GM19467 (cell line): ENCODE results near the gene TMBIM4.
"Not testable (repeated sequence)": the region's sequence is repeated elsewhere in the genome, so short reads cannot be mapped to it uniquely, and the experiment has no call there.

Experiments used
- ATAC-seq: cut with Tn5 transposase; IDR thresholded peaks from one replicate; pipeline ENCODE4 v1.9.1; 2021; ENCODE audit warnings: mild to moderate bottlenecking, moderate library complexity; ENCODE audit not compliant: unreplicated experiment

TMBIM4 gene

DNA sequence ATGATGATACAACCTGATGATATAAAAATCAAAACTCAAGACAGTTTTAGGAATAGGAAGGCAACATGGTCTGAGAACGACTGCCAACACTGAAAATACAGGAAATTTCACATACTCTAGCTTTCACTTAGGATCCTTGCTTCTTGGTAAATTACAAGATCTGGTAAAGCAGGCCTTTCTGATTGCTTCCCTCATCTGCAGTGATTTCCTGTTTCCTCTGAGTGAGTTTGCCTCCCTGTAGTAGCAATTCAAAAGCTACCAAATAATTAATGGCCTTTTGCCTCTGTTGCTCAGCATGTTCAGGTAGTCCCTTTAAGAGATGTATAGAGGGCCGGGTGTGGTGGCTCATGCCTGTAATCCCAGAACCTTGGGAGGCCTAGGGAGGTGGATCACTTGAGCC lies 17.2 kb upstream of the TMBIM4 start:
- no peak for ATAC-seq

DNA sequence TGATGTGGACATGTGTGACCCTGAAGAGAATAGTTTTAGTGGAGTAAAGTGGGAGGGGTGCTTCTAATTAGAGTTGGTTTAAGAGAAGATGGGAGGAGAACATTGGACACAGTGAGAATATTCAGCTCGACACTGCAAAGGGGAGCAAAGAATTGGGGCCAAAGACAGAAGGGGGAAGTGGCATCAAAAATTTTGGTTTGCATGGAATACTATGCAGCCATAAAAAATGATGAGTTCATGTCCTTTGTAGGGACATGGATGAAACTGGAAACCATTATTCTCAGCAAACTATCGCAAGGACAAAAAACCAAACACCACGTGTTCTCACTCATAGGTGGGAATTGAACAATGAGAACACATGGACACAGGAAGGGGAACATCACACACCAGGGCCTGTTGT lies 15.0 kb upstream of the TMBIM4 start:
- not testable (repeated sequence) for ATAC-seq

DNA sequence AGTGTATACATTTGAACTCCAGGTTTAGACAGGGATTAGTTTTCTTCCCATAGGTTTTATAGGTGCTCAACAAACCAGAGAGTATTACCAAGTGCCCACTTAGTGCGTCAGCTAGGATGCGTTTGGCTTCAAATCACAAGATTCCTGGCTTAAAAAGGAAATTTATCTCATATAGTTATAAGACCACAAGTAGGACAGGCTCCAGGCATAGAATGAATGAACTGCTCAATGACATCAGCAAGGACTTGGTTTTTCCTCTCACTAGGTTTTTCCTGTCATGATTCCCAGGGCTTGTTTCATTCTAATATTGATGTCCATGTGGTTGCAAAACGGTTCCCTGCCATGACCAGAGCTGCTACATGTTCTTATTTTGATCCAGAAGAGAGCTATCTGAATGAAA lies 13.2 kb upstream of the TMBIM4 start:
- ATAC-seq: no peak

DNA sequence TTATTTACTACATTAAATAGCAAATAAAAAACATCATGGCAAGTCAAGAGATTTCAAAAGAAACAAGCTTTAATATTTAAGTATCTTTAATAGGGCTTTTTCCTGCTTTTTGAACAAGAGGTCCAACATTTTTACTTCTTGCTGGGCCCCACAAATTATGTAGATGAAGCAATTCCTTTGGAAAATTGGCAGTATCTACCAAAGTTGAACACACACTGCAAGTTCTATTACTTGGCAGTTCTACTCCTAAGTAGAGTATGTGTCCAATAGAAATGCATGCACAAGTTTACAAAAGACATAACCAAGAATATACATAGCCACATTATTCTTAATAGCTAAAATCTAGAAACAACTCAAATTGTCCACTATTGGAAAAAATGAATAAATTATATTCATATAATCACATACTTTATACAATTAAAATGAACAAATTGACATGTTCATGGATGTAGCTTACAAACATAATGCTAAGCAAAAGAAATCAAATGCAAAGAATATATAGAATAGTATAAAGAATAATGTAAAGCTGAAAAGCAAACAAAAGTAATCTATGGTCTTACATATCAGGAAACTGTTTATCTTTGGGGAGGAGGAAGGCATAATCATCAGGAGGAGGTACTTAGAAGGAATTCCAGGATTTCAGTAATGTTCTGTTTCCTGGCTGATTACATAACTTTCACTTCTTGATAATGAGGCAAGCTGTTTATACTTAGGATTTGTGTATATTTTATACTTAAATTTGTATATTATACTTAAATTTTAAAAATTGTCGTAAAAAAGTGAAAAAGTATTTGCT lies 6.5 kb upstream of the TMBIM4 start:
- ATAC-seq: no peak

DNA sequence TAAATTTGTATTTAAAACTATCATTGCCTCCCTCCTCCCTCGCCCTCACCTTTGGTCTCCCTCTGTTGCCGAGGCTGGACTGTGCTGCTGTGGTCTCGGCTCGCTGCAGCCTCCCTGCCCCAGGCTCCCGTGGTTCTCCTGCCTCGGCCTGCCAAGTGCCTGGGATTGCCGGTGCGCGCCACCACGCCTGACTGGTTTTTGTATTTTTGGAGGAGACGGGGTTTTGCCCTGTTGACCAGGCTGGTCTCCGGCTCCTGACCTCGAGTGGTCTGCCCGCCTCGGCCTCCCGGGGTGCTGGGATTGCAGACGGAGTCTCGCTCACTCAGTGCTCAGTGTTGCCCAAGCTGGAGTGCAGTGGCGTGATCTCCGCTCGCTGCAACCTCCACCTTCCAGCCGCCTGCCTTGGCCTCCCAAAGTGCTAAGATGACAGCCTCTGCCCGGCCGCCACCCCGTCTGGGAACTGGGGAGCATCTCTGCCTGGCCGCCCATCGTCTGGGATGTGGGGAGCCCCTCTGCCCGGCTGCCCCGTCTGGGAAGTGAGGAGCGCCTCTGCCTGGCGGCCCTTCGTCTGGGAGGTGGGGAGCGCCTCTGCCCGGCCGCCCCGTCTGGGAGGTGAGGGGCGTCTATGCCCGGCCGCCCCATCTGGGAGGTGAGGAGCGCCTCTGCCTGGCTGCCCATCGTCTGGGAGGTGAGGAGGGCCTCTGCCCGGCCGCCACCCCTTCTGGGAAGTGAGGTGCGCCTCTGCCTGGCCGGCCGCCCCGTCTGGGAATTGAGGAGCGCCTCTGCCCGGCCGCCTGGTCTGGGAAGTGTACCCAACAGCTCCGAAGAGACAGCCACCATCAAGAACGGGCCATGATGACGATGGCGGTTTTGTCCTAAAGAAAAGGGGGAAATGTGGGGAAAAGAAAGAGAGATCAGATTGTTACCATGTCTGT lies 4.9 kb upstream of the TMBIM4 start:
- ATAC-seq: not testable (repeated sequence)

DNA sequence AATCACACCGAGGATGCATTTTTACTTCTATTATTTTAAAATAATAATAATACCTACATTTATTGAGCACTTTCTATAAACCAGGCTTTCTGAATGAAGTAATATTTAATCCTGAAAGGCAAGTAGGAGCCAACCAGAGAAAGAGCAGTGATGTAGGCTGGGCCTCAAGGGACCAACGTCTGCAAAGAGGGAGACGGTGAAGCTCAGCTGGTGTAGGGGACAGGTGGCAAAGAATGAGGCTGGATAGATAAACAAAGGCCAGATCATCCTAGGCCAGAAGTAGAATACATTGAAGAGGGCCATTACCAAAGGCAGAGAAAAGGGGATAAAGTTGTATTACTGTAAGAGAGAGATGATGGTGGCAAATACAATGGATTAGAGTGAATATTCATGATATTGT lies 810 bp upstream of the TMBIM4 start:
- no peak for ATAC-seq

DNA sequence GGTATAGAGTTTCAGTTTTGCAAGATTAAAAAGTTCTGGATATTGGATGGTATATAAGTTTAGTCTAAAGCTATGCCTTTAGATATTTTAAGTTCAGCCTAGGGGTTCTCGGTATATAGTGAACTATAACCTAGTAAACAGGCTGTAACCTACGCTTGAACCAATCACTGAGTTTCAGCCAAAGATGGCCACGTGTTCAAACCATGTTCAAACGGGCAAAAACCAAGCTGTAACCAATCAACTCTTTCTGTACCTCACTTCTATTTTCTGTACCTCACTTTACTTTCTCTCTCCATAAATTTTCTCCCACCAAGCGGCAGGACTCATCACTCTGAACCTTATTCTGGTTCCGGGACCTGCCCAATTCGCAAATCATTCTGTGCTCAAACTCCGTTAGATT lies 1.4 kb downstream of the TMBIM4 start:
- ATAC-seq: no peak

DNA sequence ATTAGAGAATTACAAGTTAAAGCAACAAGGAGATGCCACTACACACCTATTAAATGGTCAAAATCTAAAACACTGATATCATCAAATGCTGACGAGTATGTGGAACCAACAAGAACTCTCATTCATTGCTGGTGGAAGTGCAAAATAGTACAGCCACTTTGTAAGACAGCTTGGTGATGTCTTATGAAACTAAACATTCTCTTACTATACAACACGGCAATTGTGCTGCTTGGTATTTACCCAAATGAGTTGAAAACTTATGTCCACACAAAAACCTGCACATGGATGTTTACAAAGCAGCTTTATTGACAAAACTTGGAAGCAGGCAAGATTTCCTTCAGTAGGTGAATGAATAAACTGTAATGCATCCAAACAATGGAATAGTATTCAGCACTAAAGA lies 3.2 kb downstream of the TMBIM4 start:
- no peak for ATAC-seq

DNA sequence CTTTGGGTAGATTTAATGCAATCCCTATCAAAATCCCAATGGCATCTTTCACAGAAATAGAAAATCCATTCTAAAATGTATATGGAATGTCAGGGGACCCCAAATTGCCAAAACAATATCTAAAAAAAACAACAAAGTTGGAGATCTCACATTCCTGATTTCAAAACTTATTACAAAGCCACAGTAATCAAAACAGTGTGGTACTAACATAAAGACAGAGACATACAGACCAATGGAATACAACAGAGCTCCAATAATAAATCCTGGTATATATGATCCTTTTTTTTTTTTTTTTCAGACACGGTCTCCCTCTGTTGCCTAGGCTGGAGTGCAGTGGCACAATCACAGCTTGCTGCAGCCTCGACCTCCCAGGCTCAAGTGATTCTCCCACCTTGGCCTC lies 4.7 kb downstream of the TMBIM4 start:
- ATAC-seq: no peak

DNA sequence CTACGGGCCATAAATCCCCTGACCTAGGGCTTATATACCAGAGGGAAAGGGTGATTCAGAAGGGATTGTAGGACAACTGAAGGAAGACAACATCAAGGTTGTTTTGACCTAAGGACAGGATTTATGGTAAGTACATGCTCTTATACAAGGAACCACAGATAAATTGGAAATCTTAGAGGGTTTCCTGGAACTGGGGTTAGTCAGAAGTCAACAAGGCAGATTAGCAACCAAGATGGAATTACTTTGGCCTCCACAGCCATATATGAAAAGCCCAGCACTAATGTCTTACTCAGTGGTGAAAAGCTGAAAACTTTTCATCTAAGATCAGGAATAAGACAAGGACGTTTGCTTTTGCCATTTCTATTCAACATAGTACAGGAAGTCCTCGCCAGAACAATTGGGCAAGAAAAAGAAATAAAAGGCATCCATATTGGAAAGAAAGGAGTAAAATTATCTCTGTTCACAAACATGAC lies 5.4 kb downstream of the TMBIM4 start:
- no peak for ATAC-seq

DNA sequence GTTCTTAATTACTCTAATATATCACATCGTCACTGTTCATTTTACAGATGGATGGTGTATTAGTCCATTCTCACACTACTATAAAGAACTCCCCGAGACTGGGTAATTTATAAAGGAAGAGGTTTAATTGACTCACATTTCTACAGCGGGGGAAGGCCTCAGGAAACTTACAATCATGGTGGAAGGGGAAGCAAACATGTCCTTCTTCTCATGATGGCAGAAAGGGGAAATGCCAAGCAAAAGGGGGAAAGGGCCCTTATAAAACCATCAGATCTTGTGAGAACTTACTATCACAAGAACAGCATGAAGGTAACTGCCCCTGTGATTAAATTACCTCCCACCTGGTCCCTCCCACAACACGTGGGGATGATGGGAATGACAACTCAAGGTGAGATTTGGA lies 6.5 kb downstream of the TMBIM4 start:
- ATAC-seq: no peak

DNA sequence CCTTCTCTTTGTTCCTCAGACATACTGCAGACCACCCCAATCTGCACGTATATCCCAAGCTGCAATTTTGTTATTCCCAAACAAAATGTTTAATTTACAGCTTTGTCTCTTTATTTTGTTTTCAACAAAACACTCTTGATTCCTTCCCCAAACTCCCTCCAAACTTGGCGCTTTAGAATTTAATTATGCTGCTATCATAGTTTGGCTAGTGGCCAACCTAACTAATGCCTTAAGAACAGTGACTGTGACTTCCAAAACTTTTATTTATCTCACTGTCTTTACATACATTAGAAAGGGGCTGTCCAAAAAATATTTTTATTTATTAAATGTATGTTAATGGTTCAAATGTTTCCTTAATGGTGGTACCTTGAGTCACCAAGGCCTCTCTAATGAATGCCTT lies 7.1 kb downstream of the TMBIM4 start:
- no peak for ATAC-seq

DNA sequence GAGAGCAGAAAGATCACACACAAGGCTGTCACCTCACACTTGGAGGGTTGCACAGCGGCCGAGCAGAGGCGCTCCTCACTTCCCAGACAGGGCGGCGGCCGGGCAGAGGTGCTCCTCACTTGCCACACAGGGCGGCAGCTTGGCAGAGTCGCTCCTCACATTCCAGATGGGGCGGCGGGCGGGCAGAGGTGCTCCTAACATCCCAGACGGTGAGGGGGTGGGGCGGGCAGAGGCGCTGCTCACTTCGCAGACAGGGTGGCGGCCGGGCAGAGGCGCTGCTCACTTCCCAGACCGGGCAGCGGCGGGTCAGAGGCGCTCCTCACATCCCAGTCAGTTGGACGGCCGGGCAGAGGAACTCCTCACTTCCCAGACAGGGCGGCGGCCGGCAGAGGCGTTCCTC lies 9.1 kb downstream of the TMBIM4 start:
- ATAC-seq: no peak

DNA sequence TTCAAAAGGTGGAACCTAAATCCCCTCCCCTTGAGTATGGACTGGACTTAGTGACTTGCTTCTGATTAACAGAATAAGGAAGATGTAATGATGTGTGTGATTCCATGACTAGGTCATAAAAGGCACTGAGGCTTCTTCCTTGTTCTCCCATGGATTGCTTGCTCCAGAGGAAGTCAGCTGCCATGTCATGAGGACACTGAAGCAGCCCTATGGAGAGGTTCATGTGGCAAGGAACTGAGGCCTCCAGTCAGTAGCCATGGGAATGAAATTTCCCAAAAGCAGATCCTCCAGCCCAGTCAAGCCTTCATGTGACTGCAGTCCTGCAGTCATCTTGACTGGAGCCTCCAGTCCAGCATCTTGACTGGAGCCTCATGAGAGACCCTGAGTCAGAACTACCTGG lies 10.7 kb downstream of the TMBIM4 start:
- ATAC-seq: no peak

DNA sequence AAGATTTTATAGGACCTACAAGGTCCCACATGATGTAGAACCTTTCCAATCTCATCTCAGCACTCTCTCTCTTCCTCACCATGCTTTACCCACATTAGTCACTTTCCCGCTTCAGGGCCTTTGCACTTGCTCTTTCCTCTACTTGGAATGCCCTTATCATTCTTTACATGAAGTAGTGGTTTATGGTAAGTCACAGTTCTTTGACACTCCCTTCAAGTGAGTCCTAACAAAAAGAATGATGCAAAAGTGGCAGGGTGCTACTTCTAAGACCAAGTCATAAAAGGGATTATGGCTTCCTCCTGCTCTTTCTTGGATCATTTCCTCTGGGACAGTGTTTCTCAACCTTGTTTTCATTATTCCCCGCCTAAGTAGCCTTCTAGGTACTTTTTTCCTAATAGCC lies 13.1 kb downstream of the TMBIM4 start:
- no peak for ATAC-seq

DNA sequence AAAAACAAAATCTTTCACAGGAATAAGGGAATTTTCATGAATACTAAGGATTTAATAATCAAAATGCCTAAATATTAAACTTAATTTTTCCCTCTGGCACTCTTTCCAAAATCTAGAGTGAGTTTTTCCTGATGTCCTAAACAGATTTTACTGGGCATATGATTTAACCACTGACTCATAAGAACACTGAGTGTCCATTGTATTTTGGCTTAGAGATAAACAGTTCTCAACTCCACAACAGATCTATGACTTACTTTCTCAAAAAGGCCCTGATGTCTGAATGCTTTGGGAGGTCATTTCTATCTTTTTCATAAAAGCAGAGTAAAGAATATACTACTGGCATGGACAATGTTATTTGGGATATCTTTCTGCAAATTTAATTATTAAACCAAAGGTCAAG lies 15.0 kb downstream of the TMBIM4 start:
- ATAC-seq: no peak

DNA sequence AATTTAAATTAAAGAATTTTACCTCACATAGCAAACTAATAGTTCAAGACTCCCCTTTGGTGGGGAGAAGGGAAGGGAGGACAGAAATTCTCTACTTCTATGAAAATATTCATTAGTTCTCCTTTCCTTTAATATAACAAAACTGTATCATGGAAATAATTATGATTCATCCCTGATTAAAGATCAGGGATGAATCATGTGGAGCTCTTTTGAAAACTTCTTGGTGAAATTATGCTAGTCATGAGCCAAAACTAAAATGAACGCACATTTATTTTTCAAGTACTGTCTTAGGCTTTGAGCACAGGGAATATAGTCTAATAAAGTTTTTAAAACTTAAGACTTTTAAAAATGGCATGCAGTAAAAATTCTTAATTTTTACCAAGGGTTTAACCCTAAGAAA lies 17.1 kb downstream of the TMBIM4 start:
- ATAC-seq: no peak

DNA sequence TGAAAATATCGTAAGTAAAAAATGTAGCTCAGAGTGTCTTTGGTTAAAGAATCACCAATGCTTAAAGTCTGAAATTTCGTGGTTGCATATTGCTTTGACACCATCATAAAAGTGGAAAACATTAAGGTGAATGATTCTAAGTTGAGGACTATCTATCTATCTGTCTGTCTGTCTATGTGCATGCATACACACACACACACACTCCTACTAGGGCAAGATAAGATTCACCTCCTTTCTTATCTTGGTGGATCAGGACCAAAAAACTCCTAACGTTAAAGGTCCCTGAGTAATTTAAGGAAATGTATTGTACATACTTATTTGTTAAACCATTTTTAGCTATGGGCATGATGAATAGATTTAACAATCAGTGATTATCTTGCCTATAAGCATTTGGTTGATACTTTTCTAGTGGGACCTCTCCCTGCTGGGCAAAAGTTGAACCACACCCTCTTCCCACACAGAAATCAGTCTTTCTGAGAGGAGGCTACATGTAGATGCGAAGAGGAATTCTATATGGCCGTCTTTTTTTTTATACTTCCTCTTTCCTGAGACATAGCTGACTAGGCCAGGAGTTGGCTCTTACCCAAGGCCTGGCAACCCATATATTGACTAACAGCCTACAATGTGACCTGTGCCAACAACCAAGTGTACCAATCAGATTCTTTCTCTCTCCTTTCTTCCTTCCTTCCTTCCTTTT lies 19.9 kb downstream of the TMBIM4 start:
- ATAC-seq: no peak

DNA sequence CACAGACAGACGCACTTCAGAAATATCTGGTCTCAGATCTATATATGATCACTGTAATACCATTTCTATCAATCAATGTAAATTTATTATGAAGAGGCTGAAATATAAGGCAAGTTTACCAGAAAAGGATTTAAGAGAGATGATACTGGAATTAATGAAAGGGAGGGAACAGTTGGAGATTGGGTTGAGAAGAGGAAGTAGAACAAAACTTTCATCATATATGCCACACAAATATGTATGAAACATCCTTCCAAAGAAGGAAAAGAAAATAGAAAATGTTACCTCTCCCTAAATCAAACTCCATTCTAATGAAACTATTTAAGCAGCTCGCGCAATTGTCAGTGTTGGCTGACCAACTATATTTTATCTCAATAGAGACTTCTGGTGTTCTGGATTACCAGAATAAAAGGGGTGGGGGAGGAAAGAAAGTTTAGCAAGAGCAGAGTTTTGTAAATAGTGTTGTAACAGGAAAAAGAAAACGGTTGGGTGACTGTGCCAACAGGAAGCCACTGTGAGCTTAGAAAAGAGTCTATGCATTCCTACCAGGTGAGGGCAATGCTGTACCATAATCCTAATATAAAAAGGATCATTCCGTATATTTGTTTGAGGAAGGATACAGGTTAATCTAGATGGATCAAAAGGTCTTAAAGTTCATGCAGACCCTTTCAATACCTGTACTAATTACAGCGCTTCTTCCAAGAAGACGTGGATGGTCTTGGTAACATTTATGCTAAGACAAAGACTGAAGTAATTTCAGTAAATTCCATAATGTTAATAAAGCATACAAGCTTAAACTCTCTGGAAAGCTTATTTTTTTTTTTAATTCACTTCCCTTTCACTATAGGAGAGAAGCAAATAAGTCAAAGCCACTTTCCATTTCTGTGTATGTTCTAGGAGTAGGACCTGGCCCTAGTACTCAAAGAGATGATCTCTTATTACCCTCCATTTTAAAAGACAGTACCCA lies 24.7 kb downstream of the TMBIM4 start:
- no peak for ATAC-seq

DNA sequence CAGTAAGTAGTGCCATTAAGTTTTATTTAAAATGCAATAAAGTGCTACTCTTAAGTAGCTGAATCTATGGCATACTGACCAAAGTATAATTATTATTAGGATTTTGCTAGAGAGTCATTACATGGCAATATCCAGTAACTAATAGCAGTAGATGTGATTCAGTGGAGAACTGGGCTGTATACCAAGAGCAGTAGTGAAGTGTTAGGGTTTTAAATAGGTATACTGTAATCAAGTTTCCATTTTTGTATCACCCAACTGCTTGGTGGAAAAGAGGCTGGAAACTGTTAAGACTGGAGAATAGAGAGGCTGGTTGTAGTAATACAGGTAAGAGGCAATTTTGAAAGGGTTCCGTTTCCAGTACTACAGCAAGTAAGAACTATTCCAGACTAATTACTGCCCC lies 25.9 kb downstream of the TMBIM4 start:
- no peak for ATAC-seq
